Liver (tissue), 9 donors: ENCODE measurements around the gene PALLD. TPM values are rescaled to one million over a fixed set of nuclear protein-coding genes. Genes with fewer than 3 reads are reported as not detected.
A peak's percentile ranks its signal among the peaks of the same experiment; 100 is the strongest.

Experiments
- DNase-seq: peaks from one replicate; pipeline ENCODE4 v3.0.0-alpha.2; 2017; ENCODE audit warnings: low spot score
- H3K27ac ChIP-seq, 2 donors: one replicate each; pipeline ENCODE4 v1.7.0; 2013; ENCODE audit warnings: inconsistent platforms in 2 of 2, low read length in 2 of 2, control low read depth in 1 of 2, low read depth in 1 of 2, mild to moderate bottlenecking in 1 of 2
- H3K27me3 ChIP-seq, 4 donors: one replicate each; pipeline versions ENCODE4 v1.6.1 to v1.7.0; 2013; ENCODE audit warnings: low read length in 3 of 4, inconsistent platforms in 1 of 4, mild to moderate bottlenecking in 1 of 4, moderate library complexity in 1 of 4; ENCODE audit not compliant: control insufficient read depth in 4 of 4, insufficient read depth in 4 of 4
- H3K36me3 ChIP-seq, 4 donors: one replicate each; pipeline versions ENCODE4 v1.6.1 to v1.7.0; 2013; ENCODE audit warnings: low read length in 3 of 4, mild to moderate bottlenecking in 3 of 4, low read depth in 1 of 4, moderate library complexity in 1 of 4; ENCODE audit not compliant: control insufficient read depth in 4 of 4, insufficient read depth in 3 of 4
- H3K4me1 ChIP-seq, 4 donors: one replicate each; pipeline versions ENCODE4 v1.6.1 to v1.7.0; 2013; ENCODE audit warnings: low read length in 3 of 4, mild to moderate bottlenecking in 3 of 4, moderate library complexity in 1 of 4; ENCODE audit not compliant: control insufficient read depth in 4 of 4, insufficient read depth in 4 of 4
- H3K4me3 ChIP-seq, 3 donors: one replicate each; pipeline versions ENCODE4 v1.6.1 to v1.7.0; 2013; ENCODE audit warnings: low read length in 3 of 3, control low read depth in 1 of 3, low read depth in 1 of 3, mild to moderate bottlenecking in 1 of 3
- H3K9ac ChIP-seq, 2 donors: one replicate each; pipeline ENCODE4 v1.7.0; 2013; ENCODE audit warnings: low read length in 2 of 2, mild to moderate bottlenecking in 2 of 2, moderate library complexity in 2 of 2, control low read depth in 1 of 2, low read depth in 1 of 2
- H3K9me3 ChIP-seq, 4 donors: one replicate each; pipeline versions ENCODE4 v1.6.1 to v1.7.0; 2013; ENCODE audit warnings: low read length in 3 of 4; ENCODE audit not compliant: control insufficient read depth in 4 of 4
- CTCF ChIP-seq: fragments of 150-350 bp; IDR thresholded peaks from 2 replicates; pipeline ENCODE4 v1.5.1; 2017; ENCODE audit warnings: improper control_type of control experiment, low read depth, low read length; ENCODE audit not compliant: missing input control
- EGR1 ChIP-seq, 2 donors: IDR thresholded peaks; 2 replicates each; pipeline ENCODE4 v1.6.1; 2016 to 2018; ENCODE audit warnings: antibody characterized with exemption in 2 of 2, low read depth in 2 of 2
- FOXA1 ChIP-seq: IDR thresholded peaks from 2 replicates; pipeline ENCODE4 v1.6.1; 2016; ENCODE audit warnings: antibody characterized with exemption
- GABPA ChIP-seq, 2 donors: IDR thresholded peaks in 1 of 2; conservative IDR thresholded peaks in 1 of 2; 2 replicates each; pipeline ENCODE4 v1.6.1; 2016; ENCODE audit warnings: antibody characterized with exemption in 2 of 2, mild to moderate bottlenecking in 1 of 2, moderate library complexity in 1 of 2
- HNF4A ChIP-seq, 2 donors: conservative IDR thresholded peaks; 2 replicates each; pipeline ENCODE4 v1.6.1; 2016; ENCODE audit warnings: antibody characterized with exemption in 2 of 2, mild to moderate bottlenecking in 2 of 2
- JUND ChIP-seq, 2 donors: IDR thresholded peaks; 2 replicates each; pipeline ENCODE4 v1.6.1; 2016; ENCODE audit warnings: antibody characterized with exemption in 2 of 2
- MAX ChIP-seq: IDR thresholded peaks from 2 replicates; pipeline ENCODE4 v1.6.1; 2016; ENCODE audit warnings: antibody characterized with exemption
- NR2F2 ChIP-seq: IDR thresholded peaks from 2 replicates; pipeline ENCODE4 v1.6.1; 2016; ENCODE audit warnings: antibody characterized with exemption
- RAD21 ChIP-seq, 2 donors: IDR thresholded peaks; 2 replicates each; pipeline ENCODE4 v1.6.1; 2016; ENCODE audit warnings: antibody characterized with exemption in 2 of 2, mild to moderate bottlenecking in 2 of 2
- REST ChIP-seq: IDR thresholded peaks from 2 replicates; pipeline ENCODE4 v1.6.1; 2016; ENCODE audit warnings: antibody characterized with exemption, mild to moderate bottlenecking
- SP1 ChIP-seq: IDR thresholded peaks from 2 replicates; pipeline ENCODE4 v1.6.1; 2018; ENCODE audit warnings: antibody characterized with exemption, mild to moderate bottlenecking
- TAF1 ChIP-seq: conservative IDR thresholded peaks from 2 replicates; pipeline ENCODE4 v1.6.1; 2016; ENCODE audit warnings: antibody characterized with exemption, mild to moderate bottlenecking
- YY1 ChIP-seq: IDR thresholded peaks from 2 replicates; pipeline ENCODE4 v1.6.1; 2016; ENCODE audit warnings: antibody characterized with exemption, mild to moderate bottlenecking
- ZBTB33 ChIP-seq: IDR thresholded peaks from 2 replicates; pipeline ENCODE4 v1.6.1; 2016; ENCODE audit warnings: antibody characterized with exemption
- WGBS: extraction: QIAGEN DNeasy Blood & Tissue Kit; methylation state at CpG from one replicate; pipeline ENCODE4 v1.1.7; 2013; 5-methylcytosine and 5-hydroxymethylcytosine counted together
- polyA plus RNA-seq, 2 donors: library from polyadenylated mRNA; stranded (reverse) in 1 of 2; unstranded in 1 of 2; fragments of 200-250 nt in 1 of 2; fragments of >200 nt in 1 of 2; fragmentation: Nextera tagmentation in 1 of 2; extraction: Ambion mirVana in 1 of 2; gene quantifications; one replicate each; pipeline versions ENCODE4 v1.2.1 to v1.2.3, GENCODE V29; 2013 to 2015
- total RNA-seq, 2 donors: library from RNA; depleted of rRNA; stranded (reverse); fragments of >200 nt; gene quantifications; one replicate each; pipeline ENCODE4 v1.2.3, GENCODE V29; 2014
- donor health status: healthy.
- donor health status: healthy.
- donor health status: healthy.
- donor health status: healthy.
- donor health status: healthy.

PALLD gene
- total and polyA plus RNA-seq, 4 donors = 9.0 to 26.3 (median 14.7) TPM

- no peaks in the 10 kb centered on the region for H3K27me3 ChIP-seq
- TF ChIP-seq CTCF (no peak), ZBTB33 (no peak), MAX (no peak), HNF4A (conservative IDR thresholded peaks at IDR 0.05) (no peak), RAD21 (IDR thresholded peaks at IDR 0.05) (no peak), FOXA1 (no peak), REST (no peak), TAF1 (no peak), JUND (IDR thresholded peaks at IDR 0.05) (no peak), EGR1 (IDR thresholded peaks at IDR 0.05; ENCODE audit: low read depth in 2 of 2) (no peak), YY1 (no peak), GABPA (IDR thresholded peaks at IDR 0.05 in 1 of 2, conservative IDR thresholded peaks at IDR 0.05 in 1 of 2) (no peak), NR2F2 (no peak)
- WGBS = 91% methylated on average over 4 of the region's 4 CpGs
- no peaks in the 10 kb centered on the region for H3K36me3 ChIP-seq
- no peak overlapping the region for H3K4me3 ChIP-seq
- no peaks in the 10 kb centered on the region for H3K9me3 ChIP-seq
- peaks cover 2 to 31% (median 14%) of the 10 kb centered on the region in 4 donors for H3K4me1 ChIP-seq
- DNase-seq = no peak
- H3K27ac ChIP-seq = no peak overlapping the region
- H3K9ac ChIP-seq = no peak overlapping the region
Observed at GRCh38 chr4:168846414-168846813, 349.6 kb downstream of the PALLD start.

- peak overlapping the region in 2 of 3 donors; percentile 12 to 47 for H3K4me3 ChIP-seq
- no peaks in the 10 kb centered on the region for H3K27me3 ChIP-seq
- H3K27ac ChIP-seq = peak overlapping the region; percentile 58 to 72
- peak in 1 of 2 donors; percentile 5 for TF ChIP-seq RAD21 (IDR thresholded peaks at IDR 0.05)
- TF ChIP-seq SP1 = no peak
- TF ChIP-seq HNF4A (conservative IDR thresholded peaks at IDR 0.05) = no peak
- no peak for TF ChIP-seq REST
- peaks cover 2 to 26% (median 14%) of the 10 kb centered on the region in 4 donors for H3K4me1 ChIP-seq
- no peaks in the 10 kb centered on the region for H3K9me3 ChIP-seq
- no peak for DNase-seq
- peak overlapping the region in 1 of 2 donors; percentile 58 for H3K9ac ChIP-seq
- H3K36me3 ChIP-seq = no peaks in the 10 kb centered on the region
- 21% methylated on average over 4 of the region's 4 CpGs for WGBS
Observed at GRCh38 chr4:168847771-168848502, 351.1 kb downstream of the PALLD start.
